Endothelial cell (in vitro differentiated cells): Measurements from ENCODE around the gene TLE3. TPM values are rescaled to one million over a fixed set of nuclear protein-coding genes. Genes with fewer than 3 reads are reported as not detected.

Experiments used
- DNase-seq: peaks from one replicate; pipeline ENCODE4 v3.0.0; 2021; ENCODE audit warnings: low spot score
- H3K27ac Mint-ChIP-seq: one replicate; pipeline ENCODE4 v1.8.0; 2021; ENCODE audit warnings: mixed read lengths, inconsistent platforms; ENCODE audit not compliant: unreplicated experiment
- H3K27me3 Mint-ChIP-seq: one replicate; pipeline ENCODE4 v1.8.0; 2021; ENCODE audit warnings: mild to moderate bottlenecking, moderate library complexity, mixed read lengths, inconsistent platforms; ENCODE audit not compliant: unreplicated experiment
- H3K36me3 Mint-ChIP-seq: one replicate; pipeline ENCODE4 v1.8.0; 2021; ENCODE audit warnings: mild to moderate bottlenecking, low read depth, mixed read lengths, inconsistent platforms; ENCODE audit not compliant: unreplicated experiment
- H3K4me1 Mint-ChIP-seq: one replicate; pipeline ENCODE4 v1.8.0; 2021; ENCODE audit warnings: mild to moderate bottlenecking, mixed read lengths, inconsistent platforms; ENCODE audit not compliant: unreplicated experiment
- H3K4me3 Mint-ChIP-seq: one replicate; pipeline ENCODE4 v1.8.0; 2021; ENCODE audit warnings: mild to moderate bottlenecking, mixed read lengths, inconsistent platforms; ENCODE audit not compliant: unreplicated experiment
- H3K9me3 Mint-ChIP-seq: one replicate; pipeline ENCODE4 v1.8.0; 2021; ENCODE audit warnings: mixed read lengths, inconsistent platforms; ENCODE audit not compliant: unreplicated experiment
- total RNA-seq: library from RNA; stranded (reverse); fragmentation: NEBNext Ultra II Directional; extraction: Animal tissue kit (Norgen Biotek cat#: 25700); gene quantifications from one replicate; pipeline ENCODE4 v1.2.1, GENCODE V29; 2021; ENCODE audit not compliant: unreplicated experiment
- TF ChIP-seq, protein P1 (sequence below): fragments of 200-600 bp; sonication (generic); IDR thresholded peaks from one replicate; pipeline ENCODE4 v1.5.0; 2021; ENCODE audit warnings: antibody characterized with exemption; ENCODE audit not compliant: unreplicated experiment

The TLE3 gene
- total RNA-seq, 1 donor from 2014 or later = 80.8 TPM

DNA sequence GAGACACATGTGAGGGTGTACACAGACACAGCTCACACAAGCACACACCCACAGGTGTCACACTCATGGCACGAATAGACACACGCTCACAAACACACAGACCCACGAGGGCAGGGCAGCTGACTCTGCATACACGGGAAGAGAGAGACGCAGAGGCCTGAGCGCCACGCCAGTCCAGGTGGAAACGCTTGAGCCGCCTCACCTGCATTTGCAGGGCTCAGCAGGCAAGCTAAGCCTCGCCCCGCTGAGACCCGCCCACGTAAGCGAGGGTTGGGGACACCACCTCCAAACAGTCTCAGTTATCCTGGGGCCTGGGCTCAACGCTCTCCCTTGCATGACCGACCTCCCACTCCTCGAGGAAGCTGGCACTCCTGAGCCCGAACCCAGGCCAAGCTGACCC lies 73.2 kb downstream of the TLE3 start:
- no peaks in the 10 kb centered on the region for H3K9me3 Mint-ChIP-seq
- H3K27ac Mint-ChIP-seq = no peak overlapping the region
- no peak for DNase-seq
- no peak overlapping the region for H3K4me3 Mint-ChIP-seq
- no peaks in the 10 kb centered on the region for H3K4me1 Mint-ChIP-seq
- peaks cover 5% of the 10 kb centered on the region for H3K27me3 Mint-ChIP-seq
- H3K36me3 Mint-ChIP-seq = peaks cover 3% of the 10 kb centered on the region
- TF ChIP-seq, protein P1, sequence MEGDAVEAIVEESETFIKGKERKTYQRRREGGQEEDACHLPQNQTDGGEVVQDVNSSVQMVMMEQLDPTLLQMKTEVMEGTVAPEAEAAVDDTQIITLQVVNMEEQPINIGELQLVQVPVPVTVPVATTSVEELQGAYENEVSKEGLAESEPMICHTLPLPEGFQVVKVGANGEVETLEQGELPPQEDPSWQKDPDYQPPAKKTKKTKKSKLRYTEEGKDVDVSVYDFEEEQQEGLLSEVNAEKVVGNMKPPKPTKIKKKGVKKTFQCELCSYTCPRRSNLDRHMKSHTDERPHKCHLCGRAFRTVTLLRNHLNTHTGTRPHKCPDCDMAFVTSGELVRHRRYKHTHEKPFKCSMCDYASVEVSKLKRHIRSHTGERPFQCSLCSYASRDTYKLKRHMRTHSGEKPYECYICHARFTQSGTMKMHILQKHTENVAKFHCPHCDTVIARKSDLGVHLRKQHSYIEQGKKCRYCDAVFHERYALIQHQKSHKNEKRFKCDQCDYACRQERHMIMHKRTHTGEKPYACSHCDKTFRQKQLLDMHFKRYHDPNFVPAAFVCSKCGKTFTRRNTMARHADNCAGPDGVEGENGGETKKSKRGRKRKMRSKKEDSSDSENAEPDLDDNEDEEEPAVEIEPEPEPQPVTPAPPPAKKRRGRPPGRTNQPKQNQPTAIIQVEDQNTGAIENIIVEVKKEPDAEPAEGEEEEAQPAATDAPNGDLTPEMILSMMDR = no peak

DNA sequence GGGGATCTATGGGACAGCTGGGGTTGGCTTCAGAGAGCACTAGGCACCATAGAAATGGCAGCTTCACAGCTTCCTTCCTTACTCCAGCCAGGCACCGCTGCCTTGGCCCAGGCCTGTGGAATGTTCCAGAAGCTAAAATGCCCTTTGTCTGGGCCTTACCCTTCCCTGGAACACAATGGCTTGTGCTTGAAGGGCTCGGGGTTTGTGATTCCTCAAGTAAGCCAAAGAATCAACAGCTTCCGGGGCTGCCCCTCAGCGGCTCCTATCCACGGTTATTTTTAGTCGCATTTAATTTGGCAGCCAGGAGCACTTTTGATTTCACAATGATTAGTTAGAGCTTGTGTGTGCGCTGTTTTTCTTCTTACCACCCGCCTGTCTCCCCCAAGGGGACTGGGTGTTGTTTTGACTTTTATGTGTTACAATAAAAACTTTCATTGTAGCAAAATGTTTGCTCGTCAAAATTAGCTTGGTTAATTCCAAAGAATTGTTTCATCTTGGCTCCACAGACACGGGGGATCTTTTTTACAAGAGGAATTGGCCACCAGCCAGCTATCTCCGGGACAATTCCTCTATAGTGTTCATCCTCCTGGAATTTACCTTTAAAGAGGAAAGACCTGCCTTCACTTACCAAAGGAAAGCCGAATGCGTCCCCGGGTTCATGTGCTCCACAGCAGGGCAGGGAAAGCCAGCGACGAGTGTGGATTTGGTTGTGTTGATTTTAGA lies 73.8 kb downstream of the TLE3 start:
- no peaks in the 10 kb centered on the region for H3K4me1 Mint-ChIP-seq
- no peak overlapping the region for H3K27ac Mint-ChIP-seq
- peaks cover 6% of the 10 kb centered on the region for H3K27me3 Mint-ChIP-seq
- no peak overlapping the region for H3K4me3 Mint-ChIP-seq
- H3K9me3 Mint-ChIP-seq = no peaks in the 10 kb centered on the region
- peaks cover 3% of the 10 kb centered on the region for H3K36me3 Mint-ChIP-seq
- no peak for DNase-seq
- TF ChIP-seq, protein P1 = no peak

DNA sequence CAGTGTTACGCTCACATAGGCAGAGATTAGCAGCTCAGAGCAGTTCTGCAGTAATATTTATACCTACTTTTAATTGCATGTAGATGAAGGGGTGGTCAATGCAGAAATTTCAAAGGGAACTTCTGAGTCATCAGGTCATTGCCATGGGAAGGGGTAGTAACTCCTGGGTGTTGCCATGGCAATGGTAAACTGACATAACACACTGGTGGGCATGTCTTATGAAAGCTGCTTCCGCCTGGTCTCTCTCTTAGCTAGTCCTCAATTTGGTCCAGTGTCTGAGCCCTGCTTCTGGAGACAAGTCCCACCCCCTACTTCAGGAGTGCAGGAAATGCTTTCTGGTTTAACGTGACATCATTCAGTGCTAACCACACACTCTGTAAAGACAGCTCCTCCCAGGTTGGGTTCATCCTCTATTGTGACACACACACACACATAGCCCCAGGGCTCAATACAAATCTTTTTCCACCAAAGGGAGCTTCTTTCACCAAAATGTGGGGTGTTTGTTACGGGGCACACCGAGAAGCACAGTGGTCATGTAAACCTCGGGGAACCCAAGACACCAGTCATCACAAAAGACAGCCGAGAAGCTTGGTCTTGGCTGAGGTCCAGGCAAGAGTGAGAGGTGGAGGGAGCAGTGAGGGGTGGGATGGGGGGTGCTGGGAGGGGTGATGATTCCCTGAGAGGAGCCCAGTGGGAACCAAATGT lies 74.5 kb downstream of the TLE3 start:
- Mint-ChIP-seq H3K27ac (no peak overlapping the region), H3K27me3 (peaks cover 6% of the 10 kb centered on the region), H3K4me1 (no peaks in the 10 kb centered on the region), H3K9me3 (no peaks in the 10 kb centered on the region), H3K4me3 (no peak overlapping the region), H3K36me3 (peaks cover 3% of the 10 kb centered on the region)
- DNase-seq = no peak
- TF ChIP-seq, protein P1 = no peak

DNA sequence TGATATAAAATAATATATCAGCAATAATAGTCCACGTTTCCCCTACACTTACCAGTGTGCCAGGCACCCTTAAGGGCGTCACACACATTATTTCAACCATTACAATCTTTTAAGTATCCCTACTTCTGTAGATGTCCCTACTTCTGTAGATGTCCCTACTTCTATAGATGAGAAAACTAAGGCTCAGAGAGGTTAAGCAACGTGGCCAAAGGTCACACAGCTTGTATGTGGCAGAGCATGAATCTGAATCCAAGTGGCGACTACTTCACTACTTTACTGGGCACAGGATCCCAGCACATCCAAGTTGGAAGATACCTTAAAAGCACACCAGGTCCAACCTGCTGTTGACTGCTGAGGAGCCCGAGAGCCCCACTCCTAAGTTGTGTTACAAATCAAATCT lies 77.5 kb downstream of the TLE3 start:
- TF ChIP-seq, protein P1 = no peak
- H3K9me3 Mint-ChIP-seq = no peaks in the 10 kb centered on the region
- no peak for DNase-seq
- H3K27ac Mint-ChIP-seq = no peak overlapping the region
- H3K4me1 Mint-ChIP-seq = peaks cover 9% of the 10 kb centered on the region
- peaks cover 7% of the 10 kb centered on the region for H3K27me3 Mint-ChIP-seq
- peaks cover 8% of the 10 kb centered on the region for H3K36me3 Mint-ChIP-seq
- H3K4me3 Mint-ChIP-seq = no peak overlapping the region
